Epithelial cell of esophagus (primary cell): ENCODE measurements around the gene NSDHL.

Source experiments
- DNase-seq: peaks from one replicate; pipeline ENCODE4 v3.0.0; 2010; ENCODE audit warnings: low read depth
- H3K4me3 ChIP-seq: 2 replicates; pipeline ENCODE4 v1.5.1; 2011; ENCODE audit warnings: mild to moderate bottlenecking, low read length, control low read depth
- TF ChIP-seq, protein P1 (sequence below): IDR thresholded peaks from 2 replicates; pipeline ENCODE4 v1.5.1; 2011; ENCODE audit warnings: low read depth, mild to moderate bottlenecking, low read length, control low read depth, inconsistent platforms; ENCODE audit not compliant: insufficient read depth; ENCODE audit errors: missing control alignments

NSDHL gene

DNA sequence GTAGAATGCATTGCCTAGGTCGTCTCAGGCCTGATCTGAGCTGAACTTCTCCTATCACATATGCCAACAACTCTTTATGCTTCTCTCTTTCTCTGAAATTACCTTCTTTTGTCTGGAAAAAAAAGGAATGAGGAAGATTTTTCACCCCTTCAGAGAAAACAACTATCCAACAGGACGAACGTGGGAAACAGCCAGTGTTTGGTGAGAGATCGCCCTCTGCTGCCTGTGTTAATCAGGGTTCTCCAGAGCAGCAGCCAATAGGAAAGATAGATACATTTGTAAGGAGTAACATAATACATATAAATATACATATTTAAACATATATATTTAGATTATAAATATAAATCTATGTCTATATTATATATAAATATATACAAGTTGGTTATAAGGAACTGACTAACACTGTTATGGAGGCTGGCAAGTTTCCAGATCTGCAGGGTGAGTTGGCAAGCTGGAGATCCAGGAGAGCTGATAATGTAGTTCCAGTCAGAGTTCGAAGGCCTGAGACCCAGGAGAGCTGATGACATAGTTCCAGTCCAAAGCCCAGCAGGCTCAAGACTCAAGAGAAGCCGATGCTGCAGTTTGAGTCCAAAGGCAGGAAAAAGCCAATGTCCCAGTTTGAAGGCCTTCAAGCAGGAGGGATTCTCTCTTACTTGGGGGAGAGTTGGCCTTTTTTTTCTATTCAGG, 13.6 kb upstream of the NSDHL start:
- peak; percentile 47 for DNase-seq
- TF ChIP-seq, protein P1, sequence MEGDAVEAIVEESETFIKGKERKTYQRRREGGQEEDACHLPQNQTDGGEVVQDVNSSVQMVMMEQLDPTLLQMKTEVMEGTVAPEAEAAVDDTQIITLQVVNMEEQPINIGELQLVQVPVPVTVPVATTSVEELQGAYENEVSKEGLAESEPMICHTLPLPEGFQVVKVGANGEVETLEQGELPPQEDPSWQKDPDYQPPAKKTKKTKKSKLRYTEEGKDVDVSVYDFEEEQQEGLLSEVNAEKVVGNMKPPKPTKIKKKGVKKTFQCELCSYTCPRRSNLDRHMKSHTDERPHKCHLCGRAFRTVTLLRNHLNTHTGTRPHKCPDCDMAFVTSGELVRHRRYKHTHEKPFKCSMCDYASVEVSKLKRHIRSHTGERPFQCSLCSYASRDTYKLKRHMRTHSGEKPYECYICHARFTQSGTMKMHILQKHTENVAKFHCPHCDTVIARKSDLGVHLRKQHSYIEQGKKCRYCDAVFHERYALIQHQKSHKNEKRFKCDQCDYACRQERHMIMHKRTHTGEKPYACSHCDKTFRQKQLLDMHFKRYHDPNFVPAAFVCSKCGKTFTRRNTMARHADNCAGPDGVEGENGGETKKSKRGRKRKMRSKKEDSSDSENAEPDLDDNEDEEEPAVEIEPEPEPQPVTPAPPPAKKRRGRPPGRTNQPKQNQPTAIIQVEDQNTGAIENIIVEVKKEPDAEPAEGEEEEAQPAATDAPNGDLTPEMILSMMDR, result peak; percentile 55
- no peak overlapping the region for H3K4me3 ChIP-seq

GRCh38 chrX:152818356-152818755, 12.5 kb upstream of the NSDHL start:
- TF ChIP-seq, protein P1, result no peak
- no peak for DNase-seq
- H3K4me3 ChIP-seq, result no peak overlapping the region

DNA sequence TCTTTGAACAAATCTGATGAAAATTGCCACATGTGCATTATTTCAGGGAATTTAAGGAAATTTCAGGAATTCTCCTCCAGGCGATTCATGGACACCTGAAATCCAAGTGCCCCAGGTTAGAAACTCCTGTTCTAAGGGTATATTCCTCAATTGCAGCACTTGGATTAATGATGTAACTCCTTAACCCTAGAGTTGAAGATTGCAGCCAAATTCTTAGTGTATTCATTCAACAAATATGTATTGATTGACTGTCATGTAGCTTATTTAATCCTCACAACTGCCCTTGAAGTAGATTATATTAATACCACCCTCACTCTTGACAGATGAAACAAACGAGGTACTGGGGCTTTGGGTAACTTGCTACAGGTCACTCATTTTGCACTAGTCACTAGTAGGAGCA, 11.6 kb upstream of the NSDHL start:
- H3K4me3 ChIP-seq, result no peak overlapping the region
- TF ChIP-seq, protein P1, result no peak
- peak; percentile 15 for DNase-seq

DNA sequence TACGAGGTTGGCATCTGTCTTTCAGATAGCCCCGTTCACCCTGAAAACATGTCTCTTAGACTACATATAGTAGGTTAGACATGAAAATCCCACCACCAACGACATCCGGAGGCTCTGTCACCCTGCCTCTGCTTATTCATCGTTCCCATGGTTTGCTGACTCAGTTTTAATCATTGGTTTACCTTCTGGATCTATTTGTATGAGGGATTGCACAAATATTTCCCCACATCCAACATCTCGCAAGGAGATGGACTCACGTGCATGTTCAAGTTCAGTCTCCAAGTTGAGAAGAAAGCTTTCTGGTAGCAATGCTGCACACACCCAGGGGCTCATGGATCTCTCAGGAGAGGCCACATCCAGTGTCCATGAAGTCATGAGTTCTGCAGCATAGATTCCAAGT, 11.1 kb upstream of the NSDHL start:
- H3K4me3 ChIP-seq, result no peak overlapping the region
- peak; percentile 72 for DNase-seq
- TF ChIP-seq, protein P1, result no peak

DNA sequence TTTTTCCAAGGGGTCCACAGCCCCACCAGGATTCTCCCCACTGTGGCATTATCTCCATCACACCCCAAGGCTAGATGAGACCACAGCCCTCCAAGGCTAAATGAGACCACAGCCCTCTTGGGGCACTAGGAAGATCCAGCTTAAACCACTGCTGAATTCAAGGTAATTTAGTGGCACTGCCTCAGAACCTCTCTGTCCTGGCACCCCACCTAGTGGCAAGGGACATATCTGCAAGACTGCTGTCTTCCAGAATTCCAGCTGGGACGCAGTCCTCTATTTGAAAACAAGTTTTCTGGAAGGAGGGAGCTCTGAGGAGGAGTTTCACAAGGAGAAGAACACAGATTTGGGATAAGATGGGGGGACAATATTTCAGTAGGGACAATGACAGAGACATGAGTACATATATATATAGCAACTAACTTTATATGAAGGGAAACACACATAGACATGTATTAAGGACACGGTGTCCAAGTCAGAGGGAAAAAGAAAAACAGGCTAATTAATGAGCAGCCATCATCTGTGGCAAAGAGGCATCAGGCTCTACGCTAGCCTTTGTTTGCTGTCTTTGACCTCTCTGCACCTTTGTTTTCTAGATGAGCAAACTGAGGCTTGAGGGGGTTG, 9.6 kb upstream of the NSDHL start:
- TF ChIP-seq, protein P1, result peak; percentile 83
- no peak overlapping the region for H3K4me3 ChIP-seq
- DNase-seq, result peak; percentile 54

DNA sequence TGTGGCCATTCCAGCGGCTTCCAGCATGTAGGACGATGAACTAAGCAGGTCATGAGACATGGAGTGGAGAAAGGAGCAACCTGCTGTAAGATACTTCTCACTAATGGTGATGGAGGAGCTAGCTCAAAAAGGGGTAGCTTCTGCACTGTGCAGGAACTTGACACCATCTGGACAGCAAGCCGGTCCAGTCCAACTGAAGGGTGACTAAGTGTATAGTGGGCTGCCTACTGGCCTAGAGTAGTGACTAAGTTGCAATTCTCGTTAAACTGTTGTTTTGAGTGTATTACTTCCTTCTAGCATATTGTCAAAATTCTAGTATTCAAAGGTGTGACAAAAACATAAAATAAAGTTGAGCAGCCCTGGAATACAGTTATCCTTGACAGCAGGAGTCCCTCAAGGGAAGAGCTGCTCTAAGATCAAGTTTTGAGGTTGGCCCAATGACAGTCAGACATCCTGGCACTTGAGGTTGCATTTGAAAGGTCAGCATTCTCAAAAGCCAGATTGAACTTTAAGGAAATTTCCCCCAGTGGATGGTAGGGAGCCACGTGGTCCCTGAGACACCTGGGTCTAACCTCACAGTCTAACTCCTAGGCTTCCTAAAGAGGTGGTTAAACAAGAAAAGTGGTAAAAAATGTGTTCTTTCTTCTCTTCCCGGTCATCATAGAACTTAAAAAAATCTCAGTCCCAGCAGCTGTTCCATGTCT, 8.3 kb upstream of the NSDHL start:
- no peak overlapping the region for H3K4me3 ChIP-seq
- TF ChIP-seq, protein P1, result no peak
- no peak for DNase-seq

GRCh38 chrX:152823657-152824056, 7.2 kb upstream of the NSDHL start:
- no peak for DNase-seq
- no peak overlapping the region for H3K4me3 ChIP-seq
- TF ChIP-seq, protein P1, result no peak
